AG04450 (cell line): ENCODE results near the gene CHAMP1. TPM values are rescaled to one million over a fixed set of nuclear protein-coding genes. Genes with fewer than 3 reads are reported as not detected.

Source experiments
- CTCF ChIA-PET: fragments of 300-600, 350-600 bp; formaldehyde crosslinking; extraction: SDS; loops from one replicate; lab custom pipeline; 2022; ENCODE audit warnings: antibody characterized with exemption, inconsistent platforms; lab: Charles Lee
- POLR2A ChIA-PET: fragments of 350-600 bp; formaldehyde crosslinking; extraction: SDS; loops from one replicate; lab custom pipeline; 2021; ENCODE audit warnings: antibody characterized with exemption, inconsistent platforms; lab: Yijun Ruan, JAX
- DNase-seq: peaks from one replicate; pipeline ENCODE4 v3.0.0-alpha.2; 2011; ENCODE audit warnings: low read depth, low spot score
- H3K27ac ChIP-seq: one replicate; pipeline ENCODE4 v1.5.1; 2012; ENCODE audit warnings: low read depth, low read length, control low read depth
- H3K27me3 ChIP-seq: one replicate; pipeline ENCODE4 v1.6.0; 2012; ENCODE audit warnings: low read length; ENCODE audit not compliant: control insufficient read depth, insufficient read depth
- H3K4me3 ChIP-seq: 2 replicates; pipeline ENCODE4 v1.5.1; 2011; ENCODE audit warnings: mild to moderate bottlenecking, low read depth, low read length, control low read depth
- H3K9me3 ChIP-seq: 2 replicates; pipeline ENCODE4 v1.5.1; 2012; ENCODE audit warnings: low read length; ENCODE audit not compliant: control insufficient read depth, insufficient read depth
- polyA minus RNA-seq: library from RNA; depleted of rRNA, polyadenylated mRNA; stranded (reverse); fragments of >200 nt; gene quantifications from 2 replicates; pipeline ENCODE4 v1.2.3, GENCODE V29; 2011; rRNA and poly(A)+ RNA removed
- polyA plus RNA-seq: library from polyadenylated mRNA; depleted of rRNA; stranded (reverse); fragments of >200 nt; gene quantifications from 2 replicates; pipeline ENCODE4 v1.2.3, GENCODE V29; 2011; rRNA removed
- TF ChIP-seq, protein P1 (sequence below): IDR thresholded peaks from 2 replicates; pipeline ENCODE4 v1.5.1; 2011; ENCODE audit warnings: low read depth, low read length, control low read depth, inconsistent platforms

Gene CHAMP1, protein sequence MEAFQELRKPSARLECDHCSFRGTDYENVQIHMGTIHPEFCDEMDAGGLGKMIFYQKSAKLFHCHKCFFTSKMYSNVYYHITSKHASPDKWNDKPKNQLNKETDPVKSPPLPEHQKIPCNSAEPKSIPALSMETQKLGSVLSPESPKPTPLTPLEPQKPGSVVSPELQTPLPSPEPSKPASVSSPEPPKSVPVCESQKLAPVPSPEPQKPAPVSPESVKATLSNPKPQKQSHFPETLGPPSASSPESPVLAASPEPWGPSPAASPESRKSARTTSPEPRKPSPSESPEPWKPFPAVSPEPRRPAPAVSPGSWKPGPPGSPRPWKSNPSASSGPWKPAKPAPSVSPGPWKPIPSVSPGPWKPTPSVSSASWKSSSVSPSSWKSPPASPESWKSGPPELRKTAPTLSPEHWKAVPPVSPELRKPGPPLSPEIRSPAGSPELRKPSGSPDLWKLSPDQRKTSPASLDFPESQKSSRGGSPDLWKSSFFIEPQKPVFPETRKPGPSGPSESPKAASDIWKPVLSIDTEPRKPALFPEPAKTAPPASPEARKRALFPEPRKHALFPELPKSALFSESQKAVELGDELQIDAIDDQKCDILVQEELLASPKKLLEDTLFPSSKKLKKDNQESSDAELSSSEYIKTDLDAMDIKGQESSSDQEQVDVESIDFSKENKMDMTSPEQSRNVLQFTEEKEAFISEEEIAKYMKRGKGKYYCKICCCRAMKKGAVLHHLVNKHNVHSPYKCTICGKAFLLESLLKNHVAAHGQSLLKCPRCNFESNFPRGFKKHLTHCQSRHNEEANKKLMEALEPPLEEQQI
- polyA plus RNA-seq (39.3 and 57.7 TPM in 2 replicates), polyA minus RNA-seq (12.3 and 17.5 TPM in 2 replicates)

DNA sequence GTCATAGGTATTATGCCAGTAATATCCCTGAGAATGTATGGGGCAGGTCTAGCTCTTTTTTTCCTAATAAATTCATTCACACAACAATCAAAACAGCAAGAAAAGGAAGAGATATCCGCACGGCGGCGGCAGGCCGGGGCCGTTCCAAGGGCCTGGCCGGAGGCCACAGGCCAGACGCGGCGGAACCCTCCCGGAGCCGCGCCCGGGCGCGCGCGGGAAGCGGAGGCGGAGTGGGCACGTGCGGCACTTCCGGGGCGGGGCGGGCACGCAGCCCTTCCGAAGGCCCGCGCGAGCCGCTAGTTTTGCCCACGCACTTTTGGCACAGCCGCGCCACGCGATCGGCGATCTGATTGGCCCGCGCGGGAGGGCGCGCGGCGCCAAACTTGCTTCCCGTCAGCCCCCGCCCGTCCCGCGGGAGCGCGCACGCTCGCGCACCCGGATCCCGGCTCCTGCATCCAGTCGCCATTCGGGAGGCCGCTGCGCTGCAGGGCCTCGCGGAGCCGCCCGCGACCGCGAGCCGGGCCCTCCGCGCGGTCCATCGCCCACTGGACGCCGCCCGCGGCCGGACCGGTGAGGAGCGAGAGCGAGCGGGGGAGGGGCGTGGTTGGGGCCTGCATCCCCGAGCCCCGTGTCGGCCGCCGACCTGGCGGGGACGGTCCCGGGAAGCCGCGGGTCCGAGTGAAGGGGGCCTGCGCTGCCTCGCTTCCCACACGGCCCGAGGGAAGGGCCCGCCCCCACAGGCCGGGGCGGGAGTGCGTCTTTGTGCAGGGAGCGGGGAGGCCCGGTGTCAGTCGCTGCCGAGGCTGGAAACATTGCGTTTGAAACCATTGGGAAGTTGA is at the start of gene CHAMP1:
Gene CHAMP1, plus strand, starts transcription at position 430 of the 839 bp plus-strand sequence. CDS start 9,340 bp downstream, outside the sequence.
- ChIA-PET CTCF (no interaction called here), POLR2A (interaction anchor here (0.8 kb wide), 1 partner anchor 33 kb away, joined by 4 read pairs; the partner anchor contains the start of gene UPF3A)
- peak; percentile 87 for DNase-seq

GRCh38 chr13:114264886-114265611 is 49.3 kb upstream of the CHAMP1 start:
- DNase-seq = no peak
- TF ChIP-seq, protein P1, sequence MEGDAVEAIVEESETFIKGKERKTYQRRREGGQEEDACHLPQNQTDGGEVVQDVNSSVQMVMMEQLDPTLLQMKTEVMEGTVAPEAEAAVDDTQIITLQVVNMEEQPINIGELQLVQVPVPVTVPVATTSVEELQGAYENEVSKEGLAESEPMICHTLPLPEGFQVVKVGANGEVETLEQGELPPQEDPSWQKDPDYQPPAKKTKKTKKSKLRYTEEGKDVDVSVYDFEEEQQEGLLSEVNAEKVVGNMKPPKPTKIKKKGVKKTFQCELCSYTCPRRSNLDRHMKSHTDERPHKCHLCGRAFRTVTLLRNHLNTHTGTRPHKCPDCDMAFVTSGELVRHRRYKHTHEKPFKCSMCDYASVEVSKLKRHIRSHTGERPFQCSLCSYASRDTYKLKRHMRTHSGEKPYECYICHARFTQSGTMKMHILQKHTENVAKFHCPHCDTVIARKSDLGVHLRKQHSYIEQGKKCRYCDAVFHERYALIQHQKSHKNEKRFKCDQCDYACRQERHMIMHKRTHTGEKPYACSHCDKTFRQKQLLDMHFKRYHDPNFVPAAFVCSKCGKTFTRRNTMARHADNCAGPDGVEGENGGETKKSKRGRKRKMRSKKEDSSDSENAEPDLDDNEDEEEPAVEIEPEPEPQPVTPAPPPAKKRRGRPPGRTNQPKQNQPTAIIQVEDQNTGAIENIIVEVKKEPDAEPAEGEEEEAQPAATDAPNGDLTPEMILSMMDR = no peak
- ChIA-PET POLR2A (interaction anchor here (0.5 to 1.0 kb wide), 2 partner anchors 16 to 75 kb away, joined by 3 to 5 read pairs; partner anchors contain the start of gene UPF3A), CTCF (no interaction called here)
- Histone ChIP-seq H3K27me3 (no peaks in the 10 kb centered on the region), H3K9me3 (no peaks in the 10 kb centered on the region), H3K27ac (peak overlapping the region; percentile 41), H3K4me3 (no peak overlapping the region)

More for the DNA sequence above, at the start of gene CHAMP1:
- Histone ChIP-seq H3K27me3 (no peaks in the 10 kb centered on the region), H3K4me3 (peak within 1 kb of the TSS; percentile 74), H3K27ac (peak within 1 kb of the TSS; percentile 77), H3K9me3 (no peaks in the 10 kb centered on the region)
- TF ChIP-seq, protein P1 = no peak

- Histone ChIP-seq H3K9me3 (no peaks in the 10 kb centered on the region), H3K4me3 (no peak overlapping the region), H3K27ac (no peak overlapping the region), H3K27me3 (no peaks in the 10 kb centered on the region)
- ChIA-PET CTCF (no interaction called here), POLR2A (no interaction called here)
- DNase-seq = no peak
- TF ChIP-seq, protein P1 = no peak
These were observed 48.1 kb upstream of the CHAMP1 start for GRCh38 chr13:114266241-114266640.

DNA sequence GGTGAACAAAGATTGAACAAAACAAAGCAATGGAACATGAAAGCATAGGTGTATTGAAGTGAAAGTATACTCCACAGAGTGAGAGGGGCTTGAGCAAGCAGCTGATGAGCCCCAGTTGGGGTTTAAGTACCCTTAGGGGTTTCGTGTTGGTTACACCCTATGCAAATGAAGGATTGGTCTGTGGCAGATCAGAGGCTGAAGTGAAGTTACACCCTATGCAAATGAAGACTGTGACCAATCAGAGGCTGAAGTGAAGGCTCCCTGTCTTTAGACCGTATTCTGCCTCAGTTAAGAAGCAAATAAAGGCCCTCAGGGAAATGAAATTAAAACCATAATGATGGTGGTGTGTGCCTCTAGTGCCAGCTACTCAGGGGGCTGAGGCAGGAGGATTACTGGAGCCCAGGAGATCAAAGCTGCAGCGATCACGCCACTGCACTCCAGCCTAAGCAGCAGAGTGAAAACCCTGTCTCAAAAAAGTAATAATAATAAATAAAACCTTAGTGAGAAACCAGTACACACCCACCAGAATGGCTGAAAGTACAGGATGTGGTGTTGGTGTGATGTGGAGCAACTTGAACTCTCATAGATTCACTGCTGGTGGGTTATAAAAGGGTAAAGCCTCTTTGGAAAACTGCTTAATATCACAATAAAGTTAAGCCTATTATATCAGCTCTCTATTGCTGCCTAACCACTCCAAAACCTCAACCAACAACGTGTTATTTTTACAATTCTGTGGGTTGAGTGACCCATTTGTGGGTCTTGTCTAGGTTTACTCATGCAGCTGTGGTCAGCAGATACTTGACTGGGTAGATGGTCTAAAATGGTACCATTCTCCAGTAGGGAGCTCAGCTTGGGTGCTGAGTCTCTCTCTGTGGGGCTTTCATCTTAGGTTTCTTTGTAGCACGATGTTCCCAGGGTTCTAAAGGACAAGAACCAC is 45.7 kb upstream of the CHAMP1 start:
- POLR2A ChIA-PET = no interaction called here
- no peaks in the 10 kb centered on the region for H3K9me3 ChIP-seq
- H3K27ac ChIP-seq = no peak overlapping the region
- TF ChIP-seq, protein P1 = no peak
- H3K4me3 ChIP-seq = no peak overlapping the region
- no peaks in the 10 kb centered on the region for H3K27me3 ChIP-seq
- no peak for DNase-seq
- CTCF ChIA-PET = no interaction called here
